GM19193 (cell line): ENCODE results near the gene HOXD8.

ENCODE experiments used
- POLR2A ChIP-seq: IDR thresholded peaks from 4 replicates; pipeline ENCODE4 v1.6.1; 2011; ENCODE audit not compliant: insufficient read depth, insufficient read length; ENCODE audit errors: extremely low read depth

The HOXD8 gene

DNA sequence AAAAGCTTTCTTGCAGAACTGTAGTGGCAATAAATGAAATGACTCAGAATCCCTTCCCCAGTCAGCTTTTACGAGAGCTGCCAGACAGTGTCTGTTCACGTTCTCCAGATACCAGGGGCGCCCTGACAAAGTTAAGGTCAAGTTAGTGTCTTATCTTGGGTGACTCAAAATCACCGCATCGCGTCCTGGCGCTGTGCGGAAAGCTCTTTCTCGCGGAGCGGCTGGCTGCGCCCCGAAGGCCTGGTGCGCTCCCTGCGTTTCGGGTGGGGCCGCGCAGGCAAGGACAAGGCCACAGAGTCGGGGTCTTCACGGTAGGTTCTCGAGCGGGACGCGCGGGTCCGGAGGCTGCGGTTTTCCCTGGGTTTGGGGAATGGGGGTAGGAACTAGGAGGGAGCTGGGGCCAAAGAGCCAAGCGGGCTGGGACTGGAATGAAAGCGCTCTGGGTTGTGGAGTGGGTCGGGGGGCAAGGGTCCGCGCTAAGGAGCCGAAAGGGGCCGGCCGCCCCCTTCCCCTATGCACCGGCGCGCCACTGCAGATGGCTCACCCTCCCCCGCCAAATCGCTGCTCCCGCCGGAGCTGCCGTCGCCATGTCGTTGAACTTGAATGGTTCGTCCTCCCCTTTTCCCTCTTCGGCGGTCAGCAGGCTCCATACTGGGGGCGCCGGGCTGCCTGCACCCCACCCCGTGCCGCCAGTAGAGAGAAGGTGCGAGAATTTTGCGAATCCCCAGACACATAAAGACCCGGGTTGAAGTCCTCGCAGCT, 25.0 kb upstream of the HOXD8 start:
- TF ChIP-seq POLR2A = no peak

DNA sequence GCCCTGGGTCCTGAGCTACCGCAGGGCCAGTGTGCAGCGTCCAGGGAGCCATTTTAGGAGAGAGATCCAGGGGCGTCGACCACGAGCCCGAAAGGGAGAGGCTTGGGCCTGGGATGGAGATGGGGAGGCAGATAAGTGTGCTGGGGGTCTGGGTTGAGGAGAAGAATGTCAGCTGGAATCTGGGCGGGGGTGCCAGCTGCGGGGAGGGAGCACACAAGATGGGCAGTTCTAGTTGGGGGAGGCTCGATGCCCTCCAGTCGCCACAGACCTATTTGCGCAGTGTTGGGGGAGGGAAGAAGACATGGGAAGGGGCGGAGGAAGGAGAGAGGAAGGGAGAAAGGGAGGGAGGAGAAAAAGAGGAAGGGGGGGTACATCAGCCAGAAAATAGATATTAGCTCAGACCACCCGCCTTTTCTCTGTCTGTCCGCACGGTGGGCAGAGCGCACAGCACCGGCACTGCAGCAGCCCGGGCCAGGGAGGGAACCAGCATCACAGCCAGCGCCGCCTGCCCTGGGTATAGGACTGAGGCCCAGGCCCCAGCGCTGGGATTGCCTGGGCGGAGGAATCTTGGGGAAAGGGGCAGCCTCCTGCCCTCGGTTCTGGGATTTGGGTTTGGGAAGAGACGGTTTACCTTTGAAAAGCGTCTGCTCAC, 24.3 kb upstream of the HOXD8 start:
- no peak for TF ChIP-seq POLR2A

GRCh38 chr2:176105730-176106580, 23.6 kb upstream of the HOXD8 start:
- no peak for TF ChIP-seq POLR2A

DNA sequence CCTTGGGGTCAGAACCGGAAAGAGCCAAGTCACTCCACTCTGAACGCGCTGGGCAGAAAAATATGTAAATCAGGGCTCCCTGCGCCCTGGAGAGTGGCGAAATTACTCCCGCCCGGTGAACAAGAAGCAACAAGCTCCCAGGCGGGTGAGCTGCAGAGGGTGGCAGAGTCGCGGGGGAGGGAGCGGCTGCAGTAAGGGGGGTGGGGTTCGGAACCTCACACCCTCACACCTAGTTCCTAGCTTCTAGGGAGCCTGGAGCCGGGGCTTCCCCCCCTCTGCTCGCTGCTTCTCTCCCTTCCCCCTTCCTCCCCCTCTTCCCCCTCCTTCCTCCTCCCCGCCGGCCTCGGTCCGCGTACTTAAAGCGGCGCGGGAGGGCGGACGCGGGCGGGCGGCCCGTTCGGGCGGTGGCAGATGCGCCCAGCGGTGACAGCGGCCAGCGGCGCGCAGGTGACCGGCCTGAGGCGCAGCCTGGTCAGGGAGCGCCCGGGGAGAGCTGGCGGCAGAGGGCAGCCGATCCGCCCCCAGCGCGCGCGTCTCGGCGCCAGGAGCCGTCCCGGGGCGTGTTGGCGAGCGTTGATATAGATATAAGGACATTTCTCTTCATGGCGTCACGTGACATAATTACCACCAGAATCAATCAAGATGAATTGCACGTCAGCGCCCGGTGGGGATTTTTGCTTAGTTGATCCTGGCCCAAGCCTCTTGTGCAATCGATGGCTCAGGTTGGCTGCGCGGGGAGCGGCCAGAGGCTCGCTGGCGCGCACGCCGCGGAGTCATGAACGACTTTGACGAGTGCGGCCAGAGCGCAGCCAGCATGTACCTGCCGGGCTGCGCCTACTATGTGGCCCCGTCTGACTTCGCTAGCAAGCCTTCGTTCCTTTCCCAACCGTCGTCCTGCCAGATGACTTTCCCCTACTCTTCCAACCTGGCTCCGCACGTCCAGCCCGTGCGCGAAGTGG, 22.6 kb upstream of the HOXD8 start, which contains the start of gene HOXD11:
Gene HOXD11, plus strand, starts transcription at position 700 of the 959 bp plus-strand sequence. Its CDS starts 76 bp downstream, at position 776.
- no peak for TF ChIP-seq POLR2A

DNA sequence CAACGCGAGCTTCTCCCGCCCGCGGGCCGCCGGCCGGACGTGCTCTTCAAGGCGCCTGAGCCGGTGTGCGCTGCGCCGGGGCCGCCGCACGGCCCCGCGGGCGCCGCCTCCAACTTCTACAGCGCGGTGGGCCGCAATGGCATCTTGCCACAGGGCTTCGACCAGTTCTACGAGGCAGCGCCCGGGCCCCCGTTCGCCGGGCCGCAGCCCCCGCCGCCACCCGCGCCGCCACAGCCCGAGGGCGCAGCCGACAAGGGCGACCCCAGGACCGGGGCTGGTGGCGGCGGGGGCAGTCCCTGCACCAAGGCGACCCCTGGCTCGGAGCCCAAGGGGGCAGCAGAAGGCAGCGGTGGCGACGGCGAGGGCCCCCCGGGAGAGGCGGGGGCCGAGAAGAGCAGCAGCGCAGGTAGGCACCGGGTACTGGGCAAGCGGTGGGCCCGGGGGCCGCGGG, 21.7 kb upstream of the HOXD8 start:
- TF ChIP-seq POLR2A = no peak

DNA sequence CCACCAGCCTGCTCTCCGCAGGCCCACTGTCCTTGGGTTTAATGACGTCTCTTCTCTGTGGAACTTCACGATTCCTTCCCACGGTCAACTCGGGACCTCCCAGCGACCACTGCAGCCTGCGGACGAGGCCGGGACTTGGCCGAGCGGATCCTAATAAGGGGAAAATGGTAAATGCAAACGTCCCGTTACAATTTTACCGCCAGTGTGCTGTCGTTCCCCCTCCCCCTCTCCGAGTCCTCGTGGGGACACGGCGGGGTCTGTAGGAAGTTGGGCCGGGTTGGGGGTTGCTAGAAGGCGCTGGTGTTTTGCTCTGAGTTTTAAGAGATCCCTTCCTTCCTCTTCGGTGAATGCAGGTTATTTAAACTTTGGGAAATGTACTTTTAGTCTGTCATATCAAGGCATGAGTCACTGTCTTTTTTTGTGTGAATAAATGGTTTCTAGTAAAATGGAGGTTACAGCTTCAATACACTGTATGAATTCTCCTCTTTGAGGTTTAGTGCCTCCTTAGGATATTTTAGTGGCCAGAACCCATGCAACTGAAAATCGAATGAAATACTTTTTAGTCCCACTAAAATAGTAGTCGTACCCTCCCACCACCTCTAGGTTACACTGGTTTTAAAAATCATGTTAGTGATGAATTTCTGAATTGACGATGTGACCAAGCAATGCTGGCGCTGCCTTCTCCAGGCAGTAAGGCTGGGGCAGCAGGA, 20.2 kb upstream of the HOXD8 start:
- no peak for TF ChIP-seq POLR2A

- no peak for TF ChIP-seq POLR2A
Observed at GRCh38 chr2:176109946-176110345, 19.6 kb upstream of the HOXD8 start.

DNA sequence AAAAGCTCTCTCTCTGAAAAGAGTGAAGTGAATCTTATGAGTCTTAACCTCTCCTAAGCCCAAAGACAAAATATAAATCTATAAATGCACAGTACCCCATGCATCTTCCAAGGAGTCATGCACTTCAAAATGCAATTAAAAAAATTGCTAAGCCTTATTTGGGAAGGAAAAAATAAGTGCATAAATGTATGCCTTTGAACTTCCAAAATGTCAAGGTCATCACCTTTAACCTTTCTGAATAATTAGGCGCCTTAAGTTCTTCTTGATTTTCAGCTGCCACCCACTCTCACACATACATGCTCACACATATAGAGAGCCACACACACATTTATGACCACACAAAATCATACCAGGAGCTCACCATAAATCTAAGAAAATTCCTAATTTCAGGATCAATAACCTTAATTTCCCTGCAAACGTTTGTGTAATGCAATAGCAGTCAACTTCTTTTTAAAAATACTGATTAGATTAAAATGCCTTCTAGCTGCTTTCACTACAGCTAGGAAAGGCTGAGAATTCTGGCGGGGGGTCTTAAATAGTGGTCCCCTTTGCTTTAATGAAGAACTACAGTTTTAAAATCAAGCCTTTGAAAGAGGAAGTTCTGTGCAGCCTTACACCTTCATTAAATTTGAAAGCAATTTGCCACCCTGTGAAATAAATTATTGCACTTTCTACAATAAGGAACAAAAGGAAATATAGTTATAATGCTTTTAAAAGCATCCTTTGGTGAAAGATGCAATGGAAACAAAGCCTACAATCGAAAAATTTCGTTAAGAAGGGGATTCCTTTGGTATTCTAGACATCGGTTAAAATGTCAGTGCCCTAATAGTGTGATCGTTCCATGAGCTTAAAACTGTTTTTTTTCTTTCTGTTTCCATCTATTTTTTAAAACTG, 18.8 kb upstream of the HOXD8 start:
- no peak for TF ChIP-seq POLR2A

DNA sequence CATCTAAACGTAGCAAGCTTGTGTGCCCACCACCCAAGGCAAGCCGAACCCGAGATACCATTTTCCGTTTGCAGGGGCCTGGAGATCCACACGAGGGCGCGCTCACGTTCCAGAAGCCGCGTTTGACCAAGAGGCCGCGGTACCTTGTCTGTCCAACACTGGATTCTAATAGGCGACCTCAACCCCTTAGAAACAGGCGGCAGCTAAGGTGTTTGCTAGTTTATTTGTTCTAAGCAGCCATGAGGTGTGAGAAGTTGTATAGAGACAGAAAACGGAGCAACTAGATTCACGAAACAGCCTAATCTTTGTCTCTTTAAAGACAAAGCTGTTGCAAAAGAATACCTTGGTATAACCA, 18.2 kb upstream of the HOXD8 start:
- TF ChIP-seq POLR2A = no peak

- TF ChIP-seq POLR2A = no peak
Observed at GRCh38 chr2:176111846-176112374, 17.6 kb upstream of the HOXD8 start.

- TF ChIP-seq POLR2A = no peak
Observed at GRCh38 chr2:176112375-176113302, 16.9 kb upstream of the HOXD8 start.
